PFSK-1 (cell line): ENCODE measurements around the gene EEFSEC.

Experiments
- FOXP2 ChIP-seq: optimal IDR thresholded peaks from 2 replicates; pipeline ENCODE3; 2011; ENCODE audit warnings: borderline replicate concordance, control low read depth, inconsistent platforms; ENCODE audit not compliant: insufficient read depth; ENCODE audit errors: extremely low read length, extremely low read depth
- POLR2AphosphoS5 ChIP-seq: IDR thresholded peaks from 2 replicates; pipeline ENCODE4 v1.6.1; 2012; ENCODE audit warnings: low read depth, mild to moderate bottlenecking, control low read depth, low read length, moderate library complexity
- SIN3A ChIP-seq: IDR thresholded peaks from 2 replicates; pipeline ENCODE4 v1.6.1; 2012; ENCODE audit warnings: mild to moderate bottlenecking, low read length, moderate library complexity, borderline replicate concordance; ENCODE audit not compliant: insufficient read depth
- TAF1 ChIP-seq: IDR thresholded peaks from 2 replicates; pipeline ENCODE4 v1.6.1; 2012; ENCODE audit warnings: low read length, control low read depth, borderline replicate concordance; ENCODE audit not compliant: insufficient read depth
- TF ChIP-seq, protein P1 (sequence below), 2 experiments: IDR thresholded peaks; 2 replicates each; pipeline versions ENCODE4 v1.6.1 to v1.8.0; 2011 to 2012; ENCODE audit warnings: low read depth in 2 of 2, low read length in 2 of 2, control low read depth in 1 of 2, inconsistent platforms in 1 of 2, mild to moderate bottlenecking in 1 of 2, moderate library complexity in 1 of 2; ENCODE audit not compliant: insufficient read depth in 1 of 2

The EEFSEC gene

DNA sequence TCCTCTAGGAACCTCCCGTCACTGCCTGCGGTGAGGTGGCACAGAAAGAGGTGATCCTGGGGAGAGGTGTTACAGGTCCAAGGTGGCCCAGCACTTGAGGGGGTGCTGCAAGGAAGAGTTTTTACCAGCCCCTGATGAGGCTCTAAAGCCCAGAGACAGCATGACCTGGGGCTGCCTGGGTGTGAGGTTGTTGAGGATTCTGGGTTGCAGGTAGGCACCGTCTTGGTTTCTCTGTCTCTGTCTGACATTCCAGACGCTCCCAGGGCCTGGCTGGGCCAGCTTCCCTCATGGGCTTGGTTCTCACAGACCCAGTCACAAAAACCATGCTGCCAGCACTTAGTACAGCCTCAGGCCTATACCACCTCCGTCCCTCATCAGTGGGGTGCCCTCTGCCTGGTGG, 282.3 kb downstream of the EEFSEC start:
- TF ChIP-seq TAF1 = no peak
- TF ChIP-seq POLR2AphosphoS5 = no peak
- TF ChIP-seq, protein P1, sequence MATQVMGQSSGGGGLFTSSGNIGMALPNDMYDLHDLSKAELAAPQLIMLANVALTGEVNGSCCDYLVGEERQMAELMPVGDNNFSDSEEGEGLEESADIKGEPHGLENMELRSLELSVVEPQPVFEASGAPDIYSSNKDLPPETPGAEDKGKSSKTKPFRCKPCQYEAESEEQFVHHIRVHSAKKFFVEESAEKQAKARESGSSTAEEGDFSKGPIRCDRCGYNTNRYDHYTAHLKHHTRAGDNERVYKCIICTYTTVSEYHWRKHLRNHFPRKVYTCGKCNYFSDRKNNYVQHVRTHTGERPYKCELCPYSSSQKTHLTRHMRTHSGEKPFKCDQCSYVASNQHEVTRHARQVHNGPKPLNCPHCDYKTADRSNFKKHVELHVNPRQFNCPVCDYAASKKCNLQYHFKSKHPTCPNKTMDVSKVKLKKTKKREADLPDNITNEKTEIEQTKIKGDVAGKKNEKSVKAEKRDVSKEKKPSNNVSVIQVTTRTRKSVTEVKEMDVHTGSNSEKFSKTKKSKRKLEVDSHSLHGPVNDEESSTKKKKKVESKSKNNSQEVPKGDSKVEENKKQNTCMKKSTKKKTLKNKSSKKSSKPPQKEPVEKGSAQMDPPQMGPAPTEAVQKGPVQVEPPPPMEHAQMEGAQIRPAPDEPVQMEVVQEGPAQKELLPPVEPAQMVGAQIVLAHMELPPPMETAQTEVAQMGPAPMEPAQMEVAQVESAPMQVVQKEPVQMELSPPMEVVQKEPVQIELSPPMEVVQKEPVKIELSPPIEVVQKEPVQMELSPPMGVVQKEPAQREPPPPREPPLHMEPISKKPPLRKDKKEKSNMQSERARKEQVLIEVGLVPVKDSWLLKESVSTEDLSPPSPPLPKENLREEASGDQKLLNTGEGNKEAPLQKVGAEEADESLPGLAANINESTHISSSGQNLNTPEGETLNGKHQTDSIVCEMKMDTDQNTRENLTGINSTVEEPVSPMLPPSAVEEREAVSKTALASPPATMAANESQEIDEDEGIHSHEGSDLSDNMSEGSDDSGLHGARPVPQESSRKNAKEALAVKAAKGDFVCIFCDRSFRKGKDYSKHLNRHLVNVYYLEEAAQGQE (IDR thresholded peaks at IDR 0.05; ENCODE audit: insufficient read depth in 1 of 2, low read depth in 2 of 2, low read length in 2 of 2) = no peak
- TF ChIP-seq FOXP2 = no peak
- no peak for TF ChIP-seq SIN3A

DNA sequence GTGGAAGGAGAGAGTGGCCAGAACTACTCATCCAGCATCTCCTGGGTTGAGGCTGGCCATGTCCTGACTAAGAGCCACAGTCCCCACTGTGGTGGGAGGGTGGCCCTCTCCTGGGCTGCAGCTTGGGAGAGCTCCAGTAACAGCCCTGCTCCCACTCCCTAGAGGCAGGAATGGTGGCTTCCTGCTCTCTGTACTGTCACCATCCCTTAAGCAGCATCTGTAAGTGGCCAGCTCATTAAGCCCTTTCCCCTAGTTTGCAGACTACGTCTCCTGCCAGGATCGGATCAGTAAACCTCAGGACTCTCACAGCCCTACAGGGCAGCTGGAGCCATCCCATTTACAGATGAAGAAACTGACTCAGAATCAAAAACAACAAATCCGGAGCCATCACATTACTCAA, 282.9 kb downstream of the EEFSEC start:
- no peak for TF ChIP-seq SIN3A
- TF ChIP-seq, protein P1 (IDR thresholded peaks at IDR 0.05; ENCODE audit: insufficient read depth in 1 of 2, low read depth in 2 of 2, low read length in 2 of 2) = no peak
- no peak for TF ChIP-seq FOXP2
- no peak for TF ChIP-seq TAF1
- no peak for TF ChIP-seq POLR2AphosphoS5

DNA sequence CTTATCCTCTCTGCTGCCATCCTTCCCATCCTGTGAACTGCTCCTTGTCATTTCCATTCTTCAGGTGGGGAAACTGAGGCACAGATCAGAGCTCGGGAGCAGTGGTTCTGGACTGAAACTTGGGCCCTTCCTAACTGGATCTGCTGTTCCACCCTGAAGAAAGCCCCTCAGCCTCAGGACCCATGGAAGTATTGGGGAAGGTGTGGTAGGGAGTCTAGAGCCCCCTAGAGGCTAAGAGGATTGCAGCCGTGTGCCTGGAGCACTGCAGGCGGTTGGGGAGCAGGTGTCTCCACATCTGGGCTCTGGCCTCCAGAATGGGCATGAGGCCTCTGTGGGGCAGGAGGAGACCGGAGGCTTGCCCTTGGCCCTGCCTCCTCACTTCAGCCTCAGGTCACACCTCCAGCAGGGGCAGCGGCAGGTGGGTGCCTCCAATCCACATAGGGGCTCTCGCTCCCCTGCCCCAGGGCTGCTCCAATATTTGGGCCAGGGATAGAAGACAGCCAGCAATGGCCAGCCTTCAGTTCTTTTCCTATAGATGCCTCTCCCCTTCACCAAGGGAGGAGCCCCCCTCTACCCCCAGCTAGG, 285.3 kb downstream of the EEFSEC start:
- TF ChIP-seq, protein P1 (IDR thresholded peaks at IDR 0.05; ENCODE audit: insufficient read depth in 1 of 2, low read depth in 2 of 2, low read length in 2 of 2) = no peak
- no peak for TF ChIP-seq TAF1
- no peak for TF ChIP-seq SIN3A
- no peak for TF ChIP-seq FOXP2
- no peak for TF ChIP-seq POLR2AphosphoS5

DNA sequence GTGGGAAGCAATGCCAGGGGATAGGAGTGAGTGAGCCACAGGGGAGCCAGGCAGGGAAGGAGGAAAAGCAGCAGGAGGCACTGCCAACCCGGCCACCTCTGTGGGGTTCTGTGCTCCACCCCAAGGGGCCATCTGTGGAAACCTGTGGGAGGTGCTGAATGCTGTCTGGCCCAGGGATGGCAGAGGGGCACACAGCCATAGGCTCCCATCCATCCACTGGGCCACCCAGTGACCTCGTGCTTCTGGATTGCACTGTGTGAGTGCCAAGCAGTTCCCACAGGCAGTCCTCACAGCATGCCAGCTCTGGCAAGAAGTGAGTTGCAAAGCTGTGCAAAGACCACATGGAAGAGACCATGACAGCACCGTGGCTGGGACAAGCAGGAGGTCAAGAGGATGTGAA, 285.9 kb downstream of the EEFSEC start:
- TF ChIP-seq FOXP2 = no peak
- TF ChIP-seq TAF1 = no peak
- TF ChIP-seq, protein P1 (IDR thresholded peaks at IDR 0.05; ENCODE audit: insufficient read depth in 1 of 2, low read depth in 2 of 2, low read length in 2 of 2) = no peak
- TF ChIP-seq POLR2AphosphoS5 = no peak
- no peak for TF ChIP-seq SIN3A
